Memory B cell (primary cell): ENCODE results near the gene MLIP.

Experiments
- ATAC-seq: fragments of 150-1000 bp; cut with Tn5 transposase; 2 replicates; pipeline ENCODE4 v1.10.0; 2021; ENCODE audit warnings: low read depth, mild to moderate bottlenecking, moderate library complexity
- DNase-seq, 2 donors: peaks; one replicate each; pipeline ENCODE4 v3.0.0; 2022; ENCODE audit warnings: low spot score in 2 of 2
- H3K27ac Mint-ChIP-seq: one replicate; pipeline ENCODE4 v1.8.0; 2022; ENCODE audit warnings: mild to moderate bottlenecking, moderate library complexity, mixed read lengths
- H3K27me3 Mint-ChIP-seq: one replicate; pipeline ENCODE4 v1.8.0; 2022; ENCODE audit warnings: mixed read lengths
- H3K36me3 Mint-ChIP-seq: one replicate; pipeline ENCODE4 v1.8.0; 2022; ENCODE audit warnings: mild to moderate bottlenecking, mixed read lengths
- H3K4me1 Mint-ChIP-seq: one replicate; pipeline ENCODE4 v1.8.0; 2022; ENCODE audit warnings: mixed read lengths
- H3K4me3 Mint-ChIP-seq: one replicate; pipeline ENCODE4 v1.8.0; 2022; ENCODE audit warnings: mild to moderate bottlenecking, moderate library complexity, mixed read lengths
- H3K9me3 Mint-ChIP-seq: one replicate; pipeline ENCODE4 v1.8.0; 2022; ENCODE audit warnings: mixed read lengths

The MLIP gene

GRCh38 chr6:54107470-54108090 lies 3.7 kb upstream of the MLIP start:
- Mint-ChIP-seq H3K27me3 (peaks cover 2% of the 10 kb centered on the region), H3K36me3 (no peaks in the 10 kb centered on the region), H3K27ac (no peak overlapping the region), H3K4me1 (no peaks in the 10 kb centered on the region), H3K4me3 (no peak overlapping the region), H3K9me3 (peaks cover 4% of the 10 kb centered on the region)
- ATAC-seq (no peak), DNase-seq (no peak)

- DNase-seq: no peak
- Mint-ChIP-seq H3K9me3 (peaks cover 4% of the 10 kb centered on the region), H3K4me3 (no peak overlapping the region), H3K27ac (no peak overlapping the region), H3K36me3 (no peaks in the 10 kb centered on the region), H3K27me3 (peaks cover 2% of the 10 kb centered on the region), H3K4me1 (no peaks in the 10 kb centered on the region)
- ATAC-seq: no peak
These were observed 3.0 kb upstream of the MLIP start for GRCh38 chr6:54108271-54108670.

- Mint-ChIP-seq H3K27me3 (peaks cover 2% of the 10 kb centered on the region), H3K4me1 (no peaks in the 10 kb centered on the region), H3K36me3 (no peaks in the 10 kb centered on the region), H3K4me3 (no peak overlapping the region), H3K9me3 (peaks cover 4% of the 10 kb centered on the region), H3K27ac (no peak overlapping the region)
- DNase-seq (no peak), ATAC-seq (no peak)
These were observed 1.7 kb upstream of the MLIP start for GRCh38 chr6:54109586-54109985.

GRCh38 chr6:54112151-54112650 lies 958 bp downstream of the MLIP start:
- H3K9me3 Mint-ChIP-seq: peaks cover 9% of the 10 kb centered on the region

DNA sequence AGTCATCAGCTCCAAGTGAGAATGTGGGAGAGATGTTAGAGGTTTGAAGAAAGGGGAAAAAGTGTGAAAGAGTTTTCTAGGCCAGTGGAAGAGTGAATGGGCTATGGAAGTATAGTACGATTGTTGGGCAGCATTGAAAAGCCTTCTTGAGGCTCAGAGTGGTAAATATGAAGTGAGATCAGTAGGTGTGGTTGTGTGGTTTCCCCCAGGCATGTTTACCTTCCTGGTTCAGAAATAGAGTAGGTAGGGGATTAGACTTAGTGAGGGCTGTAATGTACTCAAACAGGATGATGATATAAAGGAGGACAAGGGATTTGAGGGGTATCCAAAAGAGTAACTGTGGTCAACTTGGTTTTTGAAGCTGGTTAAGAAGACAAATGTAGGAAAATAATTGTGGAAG lies 3.7 kb downstream of the MLIP start:
- Mint-ChIP-seq H3K9me3 (peaks cover 9% of the 10 kb centered on the region), H3K4me1 (no peaks in the 10 kb centered on the region), H3K27ac (no peak overlapping the region), H3K4me3 (no peak overlapping the region), H3K27me3 (no peaks in the 10 kb centered on the region), H3K36me3 (no peaks in the 10 kb centered on the region)
- DNase-seq (no peak), ATAC-seq (no peak)

More at GRCh38 chr6:54112151-54112650, 958 bp downstream of the MLIP start:
- Mint-ChIP-seq H3K27me3 (no peaks in the 10 kb centered on the region), H3K4me3 (no peak overlapping the region), H3K4me1 (no peaks in the 10 kb centered on the region), H3K36me3 (no peaks in the 10 kb centered on the region), H3K27ac (no peak overlapping the region)
- ATAC-seq (no peak), DNase-seq (no peak)

DNA sequence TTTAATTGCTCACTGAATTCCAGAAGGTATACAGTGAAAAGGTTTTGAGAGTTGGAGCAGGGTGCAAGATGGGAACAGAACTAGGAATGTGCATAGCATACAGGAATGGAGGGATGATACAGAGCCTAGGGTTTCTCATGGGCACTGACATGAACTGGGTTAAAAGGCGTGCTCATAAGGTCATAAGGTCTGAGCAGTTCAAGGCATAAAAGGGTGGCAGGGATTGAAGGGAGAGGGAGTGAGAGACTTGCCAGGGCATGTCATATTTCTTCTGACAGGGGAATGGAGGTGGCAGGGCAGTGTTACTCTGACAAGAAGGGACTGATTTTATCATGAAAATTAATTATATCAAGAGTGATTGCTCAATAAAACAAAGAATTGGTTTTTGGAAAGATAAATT lies 4.7 kb downstream of the MLIP start:
- Mint-ChIP-seq H3K27ac (no peak overlapping the region), H3K4me1 (no peaks in the 10 kb centered on the region), H3K4me3 (no peak overlapping the region), H3K36me3 (no peaks in the 10 kb centered on the region), H3K27me3 (no peaks in the 10 kb centered on the region), H3K9me3 (peaks cover 12% of the 10 kb centered on the region)
- no peak for ATAC-seq
- DNase-seq: no peak

DNA sequence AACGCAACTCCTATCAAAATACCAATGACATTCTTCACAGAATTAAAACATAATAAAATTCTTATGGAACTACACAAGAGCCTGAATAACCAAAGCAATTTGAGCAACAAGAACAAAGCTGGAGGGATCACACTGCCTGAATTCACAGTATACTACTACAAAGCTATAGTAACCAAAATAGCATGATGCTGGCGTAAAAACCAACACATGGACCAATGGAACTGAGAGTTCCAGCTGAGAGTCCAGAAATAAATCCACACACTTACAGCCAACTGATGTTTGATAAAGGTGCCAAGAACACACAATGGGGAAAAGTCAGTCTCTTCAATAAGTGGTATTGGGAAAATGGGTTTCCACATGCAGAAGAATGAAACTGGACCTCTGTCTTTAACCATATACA lies 6.9 kb downstream of the MLIP start:
- Mint-ChIP-seq H3K27ac (no peak overlapping the region), H3K9me3 (peaks cover 9% of the 10 kb centered on the region), H3K36me3 (no peaks in the 10 kb centered on the region), H3K4me1 (no peaks in the 10 kb centered on the region), H3K27me3 (no peaks in the 10 kb centered on the region), H3K4me3 (no peak overlapping the region)
- no peak for DNase-seq
- no peak for ATAC-seq

DNA sequence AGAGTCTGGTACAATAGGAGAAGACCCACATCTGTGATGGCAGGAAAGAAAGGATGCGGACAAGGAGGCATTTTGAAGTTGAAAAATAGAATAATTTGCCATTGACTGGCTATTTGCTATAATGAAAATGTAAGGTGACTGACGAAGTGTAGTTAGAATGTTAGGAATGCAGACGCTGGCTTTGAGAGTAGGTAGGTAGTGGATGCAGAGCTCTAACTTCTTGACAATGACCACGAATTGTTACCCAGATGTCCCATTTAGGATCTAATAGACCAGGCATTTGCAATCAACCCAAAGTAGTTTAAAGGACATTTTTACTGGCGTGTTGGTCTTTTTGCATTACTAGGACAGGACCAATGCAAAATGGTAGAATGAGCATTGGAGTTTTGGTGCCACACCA lies 14.2 kb downstream of the MLIP start:
- H3K27ac Mint-ChIP-seq: no peak overlapping the region
- H3K4me3 Mint-ChIP-seq: no peak overlapping the region
- H3K4me1 Mint-ChIP-seq: no peaks in the 10 kb centered on the region
- no peaks in the 10 kb centered on the region for H3K36me3 Mint-ChIP-seq
- DNase-seq: no peak
- no peak for ATAC-seq
- H3K9me3 Mint-ChIP-seq: peaks cover 3% of the 10 kb centered on the region
- no peaks in the 10 kb centered on the region for H3K27me3 Mint-ChIP-seq

DNA sequence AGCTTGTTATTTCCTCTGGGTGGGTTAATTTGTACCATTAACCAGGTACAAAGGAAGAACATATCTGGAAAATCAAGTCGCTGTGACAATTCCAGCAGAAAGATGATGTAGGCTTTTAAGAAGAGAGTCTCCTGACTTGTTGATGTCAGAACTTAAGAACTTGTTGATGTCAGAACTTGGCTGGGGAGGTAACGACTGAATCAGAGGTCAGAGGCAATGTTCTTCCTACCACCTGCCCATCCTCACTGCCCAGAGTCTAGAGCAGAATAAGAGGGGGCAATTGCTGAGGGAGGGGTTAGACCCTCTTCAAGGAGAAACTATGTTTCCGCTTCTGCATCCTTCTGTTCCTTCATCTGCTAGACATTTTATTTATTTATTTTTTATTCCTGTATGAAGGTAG lies 18.9 kb downstream of the MLIP start:
- H3K4me3 Mint-ChIP-seq: no peak overlapping the region
- H3K9me3 Mint-ChIP-seq: peaks cover 4% of the 10 kb centered on the region
- no peaks in the 10 kb centered on the region for H3K27me3 Mint-ChIP-seq
- no peak for DNase-seq
- no peak for ATAC-seq
- no peaks in the 10 kb centered on the region for H3K4me1 Mint-ChIP-seq
- H3K27ac Mint-ChIP-seq: no peak overlapping the region
- no peaks in the 10 kb centered on the region for H3K36me3 Mint-ChIP-seq

- no peaks in the 10 kb centered on the region for H3K36me3 Mint-ChIP-seq
- H3K4me1 Mint-ChIP-seq: no peaks in the 10 kb centered on the region
- DNase-seq: no peak
- H3K27ac Mint-ChIP-seq: no peak overlapping the region
- peaks cover 10% of the 10 kb centered on the region for H3K9me3 Mint-ChIP-seq
- no peak for ATAC-seq
- no peak overlapping the region for H3K4me3 Mint-ChIP-seq
- no peaks in the 10 kb centered on the region for H3K27me3 Mint-ChIP-seq
These were observed 21.3 kb downstream of the MLIP start for GRCh38 chr6:54132587-54132986.

GRCh38 chr6:54133186-54133585 lies 21.9 kb downstream of the MLIP start:
- H3K4me3 Mint-ChIP-seq: no peak overlapping the region
- no peak overlapping the region for H3K27ac Mint-ChIP-seq
- no peaks in the 10 kb centered on the region for H3K27me3 Mint-ChIP-seq
- no peaks in the 10 kb centered on the region for H3K36me3 Mint-ChIP-seq
- ATAC-seq (no peak), DNase-seq (no peak)
- H3K9me3 Mint-ChIP-seq: peaks cover 13% of the 10 kb centered on the region
- H3K4me1 Mint-ChIP-seq: no peaks in the 10 kb centered on the region

- Mint-ChIP-seq H3K27ac (no peak overlapping the region), H3K4me1 (no peaks in the 10 kb centered on the region), H3K36me3 (no peaks in the 10 kb centered on the region), H3K9me3 (peaks cover 13% of the 10 kb centered on the region), H3K27me3 (no peaks in the 10 kb centered on the region), H3K4me3 (no peak overlapping the region)
- ATAC-seq (no peak), DNase-seq (no peak)
These were observed 23.7 kb downstream of the MLIP start for GRCh38 chr6:54134935-54135334.

- H3K4me3 Mint-ChIP-seq: no peak overlapping the region
- no peaks in the 10 kb centered on the region for H3K27me3 Mint-ChIP-seq
- DNase-seq (no peak), ATAC-seq (no peak)
- H3K36me3 Mint-ChIP-seq: no peaks in the 10 kb centered on the region
- H3K27ac Mint-ChIP-seq: no peak overlapping the region
- H3K9me3 Mint-ChIP-seq: peaks cover 9% of the 10 kb centered on the region
- H3K4me1 Mint-ChIP-seq: no peaks in the 10 kb centered on the region
These were observed 24.6 kb downstream of the MLIP start for GRCh38 chr6:54135665-54136369.

GRCh38 chr6:54138795-54139194 lies 27.6 kb downstream of the MLIP start:
- no peak for ATAC-seq
- no peak for DNase-seq
- Mint-ChIP-seq H3K27me3 (no peaks in the 10 kb centered on the region), H3K9me3 (peaks cover 9% of the 10 kb centered on the region), H3K4me1 (no peaks in the 10 kb centered on the region), H3K36me3 (no peaks in the 10 kb centered on the region), H3K4me3 (no peak overlapping the region), H3K27ac (no peak overlapping the region)

GRCh38 chr6:54140811-54141210 lies 29.6 kb downstream of the MLIP start:
- Mint-ChIP-seq H3K4me1 (no peaks in the 10 kb centered on the region), H3K9me3 (peaks cover 8% of the 10 kb centered on the region), H3K36me3 (no peaks in the 10 kb centered on the region), H3K4me3 (no peak overlapping the region), H3K27ac (no peak overlapping the region), H3K27me3 (no peaks in the 10 kb centered on the region)
- ATAC-seq (no peak), DNase-seq (no peak)
